Stomach (tissue), 9 donors: Measurements from ENCODE around the gene CHCHD6. TPM values are rescaled to one million over a fixed set of nuclear protein-coding genes. Genes with fewer than 3 reads are reported as not detected.

Experiments
- DNase-seq, 2 donors: peaks; one replicate each; pipeline versions ENCODE4 v3.0.0 to v3.0.0-alpha.2; 2013 to 2019
- H3K27ac ChIP-seq, 5 donors: fragments of 200-600 bp in 4 of 5; sonication (generic) in 4 of 5; one replicate each; pipeline ENCODE4 v1.5.1; 2013 to 2019; ENCODE audit warnings: mild to moderate bottlenecking in 1 of 5, moderate library complexity in 1 of 5
- H3K27me3 ChIP-seq, 3 donors: fragments of 200-600 bp; sonication (generic); one replicate each; pipeline ENCODE4 v1.5.1; 2017 to 2019; ENCODE audit warnings: mixed run types in 1 of 3
- H3K36me3 ChIP-seq, 4 donors: fragments of 200-600 bp; sonication (generic); 1 replicate in 3 of 4; 2 replicates in 1 of 4; pipeline ENCODE4 v1.5.1; 2016 to 2019
- H3K4me1 ChIP-seq, 4 donors: fragments of 200-600 bp; sonication (generic); one replicate each; pipeline ENCODE4 v1.5.1; 2016 to 2019
- H3K4me3 ChIP-seq, 4 donors: fragments of 200-600 bp; sonication (generic) in 3 of 4; one replicate each; pipeline ENCODE4 v1.5.1; 2016 to 2019; ENCODE audit warnings: mild to moderate bottlenecking in 1 of 4
- H3K9me3 ChIP-seq, 4 donors: fragments of 200-600 bp; sonication (generic); one replicate each; pipeline ENCODE4 v1.5.1; 2016 to 2019
- EP300 ChIP-seq: sonication (generic); formaldehyde crosslinking; IDR thresholded peaks from one replicate; pipeline ENCODE4 v1.6.1; 2017; ENCODE audit warnings: antibody characterized with exemption
- POLR2A ChIP-seq, 4 donors: fragments of 450-650 bp; IDR thresholded peaks; one replicate each; pipeline ENCODE4 v1.6.1; 2016; ENCODE audit warnings: antibody characterized with exemption in 4 of 4, control low read depth in 2 of 4, mild to moderate bottlenecking in 1 of 4, moderate library complexity in 1 of 4
- POLR2AphosphoS5 ChIP-seq, 3 donors: sonication (generic); formaldehyde crosslinking; IDR thresholded peaks; one replicate each; pipeline ENCODE4 v1.6.1; 2016; ENCODE audit warnings: antibody characterized with exemption in 3 of 3
- WGBS, 5 donors: extraction: QIAGEN DNeasy Blood & Tissue Kit in 3 of 5; methylation state at CpG; one replicate each; pipeline versions ENCODE4 v1.1.5 to v1.1.7; 2013 to 2018; 5-methylcytosine and 5-hydroxymethylcytosine counted together
- intact Hi-C: fragments of 100-400 bp; cut with DNase I; formaldehyde crosslinking; loops from one replicate; pipeline ENCODE4 v1.15.1; 2023; ENCODE audit warnings: low total_unique reads
- polyA plus RNA-seq, 3 donors: library from polyadenylated mRNA; stranded (reverse); fragments of 200-250 nt; gene quantifications; one replicate each; pipeline ENCODE4 v1.2.3, GENCODE V29; 2013
- total RNA-seq, 5 donors: library from RNA; depleted of rRNA; stranded (reverse); fragments of >200 nt; gene quantifications; one replicate each; pipeline versions ENCODE4 v1.1.0 to v1.2.3, GENCODE V29; 2014 to 2016
- TF ChIP-seq, protein P1 (sequence below), 7 experiments: fragments of 450-650 bp in 4 of 7; fragments of 200-600 bp in 3 of 7; sonication (generic) in 3 of 7; IDR thresholded peaks; one replicate each; pipeline ENCODE4 v1.5.1; 2016 to 2019; ENCODE audit warnings: antibody characterized with exemption in 7 of 7, control low read depth in 2 of 7, mild to moderate bottlenecking in 1 of 7
- donor health status: healthy with polysubstance abuse.
- donor health status: Bipolar disorder and iron deficiency.
- donor health status: healthy.

CHCHD6 gene
- total and polyA plus RNA-seq, 8 donors: 4.0 to 40.8 (median 11.9) TPM; not detected in 1

DNA sequence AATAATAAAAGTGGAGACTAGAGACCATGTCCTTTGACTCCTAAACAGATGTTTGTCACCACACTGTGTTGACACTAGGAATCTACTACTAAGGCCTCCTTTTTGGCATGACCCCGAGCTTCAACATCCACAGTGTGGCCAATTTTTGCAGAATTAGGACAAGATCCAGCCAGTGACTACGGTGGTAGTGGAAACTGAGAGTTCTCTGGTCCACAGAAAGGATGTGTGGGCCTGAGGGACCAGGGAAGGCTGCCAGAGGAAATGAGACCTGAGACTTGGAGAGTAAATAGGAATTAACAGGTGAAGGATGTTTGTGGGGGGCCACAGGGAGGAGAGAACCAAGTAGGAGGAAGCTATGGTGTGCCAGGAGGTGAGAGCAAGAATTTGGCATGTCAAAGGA is 122.7 kb downstream of the CHCHD6 start:
- intact Hi-C loops: no loop called here
- 72 to 87% (median 81%) methylated on average over 2 of the region's 2 CpGs for WGBS, 5 donors
- Histone ChIP-seq H3K4me3 (no peak overlapping the region), H3K27me3 (no peaks in the 10 kb centered on the region), H3K27ac (no peak overlapping the region), H3K9me3 (no peaks in the 10 kb centered on the region), H3K4me1 (no peaks in the 10 kb centered on the region), H3K36me3 (no peaks in the 10 kb centered on the region)
- TF ChIP-seq POLR2AphosphoS5 (IDR thresholded peaks at IDR 0.05): no peak
- TF ChIP-seq POLR2A (IDR thresholded peaks at IDR 0.05): no peak
- TF ChIP-seq, protein P1, sequence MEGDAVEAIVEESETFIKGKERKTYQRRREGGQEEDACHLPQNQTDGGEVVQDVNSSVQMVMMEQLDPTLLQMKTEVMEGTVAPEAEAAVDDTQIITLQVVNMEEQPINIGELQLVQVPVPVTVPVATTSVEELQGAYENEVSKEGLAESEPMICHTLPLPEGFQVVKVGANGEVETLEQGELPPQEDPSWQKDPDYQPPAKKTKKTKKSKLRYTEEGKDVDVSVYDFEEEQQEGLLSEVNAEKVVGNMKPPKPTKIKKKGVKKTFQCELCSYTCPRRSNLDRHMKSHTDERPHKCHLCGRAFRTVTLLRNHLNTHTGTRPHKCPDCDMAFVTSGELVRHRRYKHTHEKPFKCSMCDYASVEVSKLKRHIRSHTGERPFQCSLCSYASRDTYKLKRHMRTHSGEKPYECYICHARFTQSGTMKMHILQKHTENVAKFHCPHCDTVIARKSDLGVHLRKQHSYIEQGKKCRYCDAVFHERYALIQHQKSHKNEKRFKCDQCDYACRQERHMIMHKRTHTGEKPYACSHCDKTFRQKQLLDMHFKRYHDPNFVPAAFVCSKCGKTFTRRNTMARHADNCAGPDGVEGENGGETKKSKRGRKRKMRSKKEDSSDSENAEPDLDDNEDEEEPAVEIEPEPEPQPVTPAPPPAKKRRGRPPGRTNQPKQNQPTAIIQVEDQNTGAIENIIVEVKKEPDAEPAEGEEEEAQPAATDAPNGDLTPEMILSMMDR (IDR thresholded peaks at IDR 0.05): no peak
- TF ChIP-seq EP300: no peak
- no peak for DNase-seq

DNA sequence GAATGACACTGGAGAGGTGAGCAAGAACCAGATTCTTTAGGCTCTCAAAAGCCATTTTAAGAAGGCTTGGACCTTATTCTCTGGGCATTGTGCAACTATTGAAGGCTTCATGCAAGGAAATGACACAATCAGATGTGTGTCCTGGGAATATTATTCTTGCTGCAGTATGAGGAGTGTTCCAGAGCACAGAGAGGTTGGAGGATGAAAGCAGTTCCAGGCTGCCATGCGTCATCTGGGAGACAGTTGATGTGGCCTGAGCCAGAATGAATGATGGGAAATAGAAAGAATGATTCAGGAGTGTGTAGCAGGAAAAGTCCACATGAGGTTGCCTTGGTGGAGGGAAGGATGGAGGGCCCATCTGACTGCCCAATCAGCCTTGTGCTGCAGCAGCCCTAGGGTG is 123.1 kb downstream of the CHCHD6 start:
- no peak for DNase-seq
- 78 to 100% (median 93%) methylated on average over 1 of the region's 1 CpG for WGBS, 5 donors
- no peaks in the 10 kb centered on the region for H3K36me3 ChIP-seq
- intact Hi-C loops: no loop called here
- no peaks in the 10 kb centered on the region for H3K4me1 ChIP-seq
- H3K4me3 ChIP-seq: no peak overlapping the region
- TF ChIP-seq, protein P1 (IDR thresholded peaks at IDR 0.05): no peak
- no peak for TF ChIP-seq EP300
- no peak for TF ChIP-seq POLR2AphosphoS5 (IDR thresholded peaks at IDR 0.05)
- TF ChIP-seq POLR2A (IDR thresholded peaks at IDR 0.05): no peak
- no peaks in the 10 kb centered on the region for H3K27me3 ChIP-seq
- H3K9me3 ChIP-seq: no peaks in the 10 kb centered on the region
- H3K27ac ChIP-seq: peak overlapping the region in 1 of 5 donors; percentile 15

DNA sequence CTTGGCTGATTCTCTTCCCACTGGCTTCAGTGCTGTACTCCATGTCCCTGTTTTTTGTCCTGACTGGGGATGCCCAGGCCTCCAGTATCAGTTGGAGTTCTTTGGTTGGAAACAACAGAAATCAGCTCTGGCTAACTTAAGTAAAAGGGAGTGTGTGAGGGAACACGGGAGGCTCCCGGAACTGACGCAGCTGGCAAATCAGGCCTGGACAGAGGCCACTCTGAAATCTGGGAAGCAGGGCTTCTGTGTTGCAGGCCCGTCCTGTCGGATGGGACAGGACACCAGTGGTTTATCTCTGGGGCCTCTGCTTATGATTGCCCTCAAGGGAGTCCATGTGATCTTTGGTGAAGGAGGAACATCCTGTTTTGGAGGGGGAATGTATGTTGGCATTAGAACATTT is 124.3 kb downstream of the CHCHD6 start:
- no peak for TF ChIP-seq POLR2AphosphoS5 (IDR thresholded peaks at IDR 0.05)
- no peak for TF ChIP-seq EP300
- TF ChIP-seq, protein P1 (IDR thresholded peaks at IDR 0.05): no peak
- TF ChIP-seq POLR2A (IDR thresholded peaks at IDR 0.05): no peak
- no peaks in the 10 kb centered on the region for H3K27me3 ChIP-seq
- H3K9me3 ChIP-seq: no peaks in the 10 kb centered on the region
- peak overlapping the region in 1 of 5 donors; percentile 29 for H3K27ac ChIP-seq
- H3K36me3 ChIP-seq: no peaks in the 10 kb centered on the region
- DNase-seq: peak in 1 of 2 donors; percentile 24
- intact Hi-C loops: no loop called here
- 60 to 86% (median 82%) methylated on average over 5 of the region's 5 CpGs for WGBS, 5 donors
- no peaks in the 10 kb centered on the region for H3K4me1 ChIP-seq
- H3K4me3 ChIP-seq: no peak overlapping the region

DNA sequence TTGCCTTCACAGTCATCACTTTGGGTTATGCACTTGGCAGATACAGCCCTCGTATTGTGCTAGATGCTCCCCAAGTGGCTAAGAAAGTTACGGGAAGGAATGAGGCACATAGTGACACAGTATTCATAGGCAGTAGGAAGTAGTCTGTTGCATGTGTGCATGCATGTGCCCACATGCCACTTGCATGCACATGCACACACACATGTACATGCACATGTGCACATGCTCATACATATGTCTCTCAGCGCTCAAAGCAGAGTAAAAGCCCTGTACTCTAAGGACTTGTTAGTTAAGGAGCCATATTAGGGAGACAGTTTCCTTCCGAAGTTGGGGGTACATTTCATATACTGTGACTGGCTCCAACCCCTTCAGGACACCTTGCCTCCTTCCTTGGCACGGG is 128.9 kb downstream of the CHCHD6 start:
- Histone ChIP-seq H3K27ac (no peak overlapping the region), H3K4me1 (no peaks in the 10 kb centered on the region), H3K27me3 (no peaks in the 10 kb centered on the region), H3K36me3 (no peaks in the 10 kb centered on the region), H3K9me3 (no peaks in the 10 kb centered on the region), H3K4me3 (no peak overlapping the region)
- WGBS, 5 donors: 95 to 99% (median 97%) methylated on average over 5 of the region's 5 CpGs
- TF ChIP-seq POLR2A (IDR thresholded peaks at IDR 0.05) (no peak), EP300 (no peak), POLR2AphosphoS5 (IDR thresholded peaks at IDR 0.05) (no peak)
- TF ChIP-seq, protein P1 (IDR thresholded peaks at IDR 0.05): no peak
- DNase-seq: no peak
- intact Hi-C loops: no loop called here
